H1 (cell line): ENCODE results near the gene ENDOD1. TPM values are rescaled to one million over a fixed set of nuclear protein-coding genes. Genes with fewer than 3 reads are reported as not detected.

Experiments
- ASH2L ChIP-seq: fragments of 200-600, 300-600 bp; sonication (generic); IDR thresholded peaks from one replicate; pipeline ENCODE4 v1.7.1; 2017; ENCODE audit warnings: low read length
- CBX5 ChIP-seq: fragments of 300-800, 300-1000 bp; sonication (generic); IDR thresholded peaks from 2 replicates; pipeline ENCODE4 v1.7.1; 2016; ENCODE audit warnings: antibody characterized with exemption, low read length, low read depth
- CHD1 ChIP-seq: IDR thresholded peaks from 2 replicates; pipeline ENCODE4 v1.6.1; 2012; ENCODE audit warnings: low read depth, low read length, improper control_type of control experiment
- E2F6 ChIP-seq: IDR thresholded peaks from 2 replicates; pipeline ENCODE4 v1.6.1; 2012; ENCODE audit warnings: inconsistent platforms
- EGR1 ChIP-seq: IDR thresholded peaks from 2 replicates; pipeline ENCODE4 v1.6.1; 2011; ENCODE audit warnings: low read depth, low read length, borderline replicate concordance
- EZH2 ChIP-seq: fragments of 200-600 bp; sonication (generic); IDR thresholded peaks from 2 replicates; pipeline ENCODE4 v1.7.1; 2012; ENCODE audit warnings: low read depth, mild to moderate bottlenecking, moderate library complexity, low read length, inconsistent platforms; ENCODE audit not compliant: severe bottlenecking
- GABPA ChIP-seq: IDR thresholded peaks from 2 replicates; pipeline ENCODE4 v1.6.1; 2011; ENCODE audit warnings: mild to moderate bottlenecking, low read length, moderate library complexity, borderline replicate concordance; ENCODE audit not compliant: insufficient read depth
- HDAC2 ChIP-seq, 2 experiments: fragments of 300-600 bp in 1 of 2; sonication (generic) in 1 of 2; IDR thresholded peaks; 2 replicates each; pipeline ENCODE4 v1.6.1; 2011 to 2012; ENCODE audit warnings: low read depth in 2 of 2, low read length in 2 of 2, mild to moderate bottlenecking in 2 of 2, moderate library complexity in 2 of 2, borderline replicate concordance in 1 of 2, inconsistent platforms in 1 of 2
- JUN ChIP-seq: IDR thresholded peaks from 2 replicates; pipeline ENCODE4 v1.6.1; 2011; ENCODE audit warnings: low read depth, mild to moderate bottlenecking, improper control_type of control experiment, low read length
- KDM4A ChIP-seq: IDR thresholded peaks from one replicate; pipeline ENCODE4 v1.7.1; 2012; ENCODE audit warnings: low read depth, mild to moderate bottlenecking, moderate library complexity, low read length, inconsistent platforms; ENCODE audit not compliant: severe bottlenecking
- NANOG ChIP-seq: IDR thresholded peaks from 2 replicates; pipeline ENCODE4 v1.6.1; 2011; ENCODE audit warnings: low read length, low read depth, mild to moderate bottlenecking, inconsistent platforms; ENCODE audit not compliant: insufficient read depth, poor library complexity, severe bottlenecking
- PHF8 ChIP-seq: fragments of 200-600 bp; sonication (generic); conservative IDR thresholded peaks from 2 replicates; pipeline ENCODE4 v1.7.1; 2012; ENCODE audit warnings: low read depth, mild to moderate bottlenecking, inconsistent platforms, low read length, moderate library complexity
- POLR2AphosphoS5 ChIP-seq: IDR thresholded peaks from 2 replicates; pipeline ENCODE4 v1.6.1; 2011; ENCODE audit warnings: low read depth, low read length
- SIX5 ChIP-seq: IDR thresholded peaks from 2 replicates; pipeline ENCODE4 v1.6.1; 2011; ENCODE audit warnings: mild to moderate bottlenecking, low read depth, low read length
- SUZ12 ChIP-seq: fragments of 200-600 bp; sonication (generic); IDR thresholded peaks from 2 replicates; pipeline ENCODE4 v1.6.1; 2012; ENCODE audit warnings: mild to moderate bottlenecking, inconsistent platforms, low read length, moderate library complexity, mixed read lengths
- TAF1 ChIP-seq: IDR thresholded peaks from 2 replicates; pipeline ENCODE4 v1.6.1; 2011; ENCODE audit warnings: mild to moderate bottlenecking, low read depth, low read length
- TAF7 ChIP-seq: optimal IDR thresholded peaks from 2 replicates; pipeline ENCODE3; 2011; ENCODE audit warnings: low read depth, mild to moderate bottlenecking, inconsistent platforms, low read length, moderate library complexity, borderline replicate concordance
- TCF12 ChIP-seq: IDR thresholded peaks from 2 replicates; pipeline ENCODE4 v1.6.1; 2011; ENCODE audit warnings: low read depth, mild to moderate bottlenecking, low read length
- YY1 ChIP-seq: IDR thresholded peaks from 2 replicates; pipeline ENCODE4 v1.6.1; 2011; ENCODE audit warnings: low read depth, mild to moderate bottlenecking, low read length
- polyA plus RNA-seq, 7 experiments: library from polyadenylated mRNA; depleted of rRNA in 3 of 7; stranded (reverse) in 5 of 7; unstranded in 2 of 7; fragments of >200 nt in 5 of 7; fragments of 200-250 nt in 2 of 7; gene quantifications; 1 replicate in 5 of 7; 2 replicates in 1 of 7; 4 replicates in 1 of 7; pipeline versions ENCODE4 v1.2.1 to v1.2.3, GENCODE V29; 2011 to 2013; ENCODE audit warnings: missing spikeins in 2 of 7, mixed read lengths in 2 of 7
- total RNA-seq: library from RNA; stranded (reverse); fragmentation: NEBNext Ultra II Directional; extraction: Animal tissue kit (Norgen Biotek cat#: 25700); gene quantifications from 2 replicates; pipeline ENCODE4 v1.2.1, GENCODE V29; 2021
- TF ChIP-seq, protein P1 (sequence below): IDR thresholded peaks from 2 replicates; pipeline ENCODE4 v1.6.1; 2012; ENCODE audit warnings: inconsistent platforms

The ENDOD1 gene
- total and polyA plus RNA-seq, 2 of the 8 experiments (the other 6 are each of a cell fraction or from before 2014, with no cell fraction given) = 1.2 to 2.5 TPM

GRCh38 chr11:95067039-95067840 is 22.4 kb upstream of the ENDOD1 start (continued):
- TF ChIP-seq ASH2L (peak; percentile 66), EZH2 (no peak), SUZ12 (peak; percentile 35; the same call in 1 of the 2 replicates), JUN (no peak), PHF8 (peak; percentile 81), SIX5 (no peak), YY1 (peak; percentile 87), KDM4A (peak; percentile 93), POLR2AphosphoS5 (peak; percentile 55; the same call in 1 of the 2 replicates), CHD1 (no peak), EGR1 (no peak), TAF7 (peak; percentile 17), HDAC2 (IDR thresholded peaks at IDR 0.05; ENCODE audit: borderline replicate concordance in 1 of 2, low read depth in 2 of 2, low read length in 2 of 2) (peak in 1 of 2 experiments; percentile 51; a peak in 1 of 4 replicates), NANOG (no peak), TCF12 (no peak), GABPA (0 out of 2 replicates have a peak, but pooled peaks have one; percentile 44), CBX5 (no peak), TAF1 (no peak; the same call in 1 of the 2 replicates), E2F6 (peak; percentile 65)
- TF ChIP-seq, protein P1, sequence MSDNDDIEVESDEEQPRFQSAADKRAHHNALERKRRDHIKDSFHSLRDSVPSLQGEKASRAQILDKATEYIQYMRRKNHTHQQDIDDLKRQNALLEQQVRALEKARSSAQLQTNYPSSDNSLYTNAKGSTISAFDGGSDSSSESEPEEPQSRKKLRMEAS = peak; percentile 79; the same call in 1 of the 2 replicates
